Activated B cell treated with CpG ODN at 0.5 μM for 24 hours (primary cell): ENCODE data around the gene NF1. TPM values are rescaled to one million over a fixed set of nuclear protein-coding genes. Genes with fewer than 3 reads are reported as not detected.

ENCODE experiments used
- ATAC-seq: fragments of 200-7000 bp; cut with Tn5 transposase; one replicate; pipeline ENCODE4 v1.10.0; 2021; ENCODE audit warnings: low read depth, mild to moderate bottlenecking, moderate library complexity
- CTCF ChIA-PET: fragments of 350-600 bp; sonication (Branson Sonifier 250); formaldehyde crosslinking; loops from one replicate; lab custom pipeline; 2021; ENCODE audit warnings: antibody characterized with exemption; lab: Charles Lee
- POLR2A ChIA-PET: fragments of 350-600 bp; sonication (Branson Sonifier 250); formaldehyde crosslinking; loops from one replicate; lab custom pipeline; 2021; ENCODE audit warnings: antibody characterized with exemption; lab: Charles Lee
- DNase-seq: peaks from one replicate; pipeline ENCODE4 v3.0.0; 2022
- H3K27ac Mint-ChIP-seq: one replicate; pipeline ENCODE4 v1.8.0; 2020; ENCODE audit warnings: mixed read lengths
- H3K27me3 Mint-ChIP-seq: one replicate; pipeline ENCODE4 v1.8.0; 2021; ENCODE audit warnings: mixed read lengths
- H3K36me3 Mint-ChIP-seq: one replicate; pipeline ENCODE4 v1.8.0; 2021; ENCODE audit warnings: low read depth, mixed read lengths
- H3K4me1 Mint-ChIP-seq: one replicate; pipeline ENCODE4 v1.8.0; 2021; ENCODE audit warnings: mixed read lengths
- H3K4me3 Mint-ChIP-seq: one replicate; pipeline ENCODE4 v1.8.0; 2020; ENCODE audit warnings: mild to moderate bottlenecking, mixed read lengths
- H3K9me3 Mint-ChIP-seq: one replicate; pipeline ENCODE4 v1.8.0; 2020; ENCODE audit warnings: mixed read lengths
- intact Hi-C: fragments of 100-400 bp; cut with micrococcal nuclease; formaldehyde crosslinking; loops from one replicate; pipeline ENCODE4 v1.15.1; 2024
- total RNA-seq: library from RNA; stranded (reverse); gene quantifications from 2 replicates; pipeline ENCODE4 v1.2.3, GENCODE V29; 2022
- TF ChIP-seq, protein P1 (sequence below): fragments of 200-600 bp; IDR thresholded peaks from one replicate; pipeline ENCODE4 v1.8.0; 2022; ENCODE audit warnings: antibody characterized with exemption, mild to moderate bottlenecking

The NF1 gene
- total RNA-seq, 1 donor from 2014 or later, result 27.4 TPM

GRCh38 chr17:31318298-31318801 is 223.6 kb downstream of the NF1 start:
- Mint-ChIP-seq H3K4me1 (peaks cover 57% of the 10 kb centered on the region), H3K36me3 (peaks cover 32% of the 10 kb centered on the region), H3K27me3 (no peaks in the 10 kb centered on the region), H3K27ac (peak overlapping the region; percentile 96), H3K4me3 (peak overlapping the region; percentile 84), H3K9me3 (peaks cover 3% of the 10 kb centered on the region)
- CTCF ChIA-PET, result interaction anchor here (2.3 kb wide), 1 partner anchor 54 kb away, joined by 10 read pairs; no protein-coding TSS in a partner anchor
- TF ChIP-seq, protein P1, sequence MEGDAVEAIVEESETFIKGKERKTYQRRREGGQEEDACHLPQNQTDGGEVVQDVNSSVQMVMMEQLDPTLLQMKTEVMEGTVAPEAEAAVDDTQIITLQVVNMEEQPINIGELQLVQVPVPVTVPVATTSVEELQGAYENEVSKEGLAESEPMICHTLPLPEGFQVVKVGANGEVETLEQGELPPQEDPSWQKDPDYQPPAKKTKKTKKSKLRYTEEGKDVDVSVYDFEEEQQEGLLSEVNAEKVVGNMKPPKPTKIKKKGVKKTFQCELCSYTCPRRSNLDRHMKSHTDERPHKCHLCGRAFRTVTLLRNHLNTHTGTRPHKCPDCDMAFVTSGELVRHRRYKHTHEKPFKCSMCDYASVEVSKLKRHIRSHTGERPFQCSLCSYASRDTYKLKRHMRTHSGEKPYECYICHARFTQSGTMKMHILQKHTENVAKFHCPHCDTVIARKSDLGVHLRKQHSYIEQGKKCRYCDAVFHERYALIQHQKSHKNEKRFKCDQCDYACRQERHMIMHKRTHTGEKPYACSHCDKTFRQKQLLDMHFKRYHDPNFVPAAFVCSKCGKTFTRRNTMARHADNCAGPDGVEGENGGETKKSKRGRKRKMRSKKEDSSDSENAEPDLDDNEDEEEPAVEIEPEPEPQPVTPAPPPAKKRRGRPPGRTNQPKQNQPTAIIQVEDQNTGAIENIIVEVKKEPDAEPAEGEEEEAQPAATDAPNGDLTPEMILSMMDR, result no peak
- POLR2A ChIA-PET, result interaction anchor here (0.5 to 7.5 kb wide), 12 partner anchors 11 to 1581 kb away, joined by 3 to 247 read pairs (median 4); no protein-coding TSS in a partner anchor
- intact Hi-C loops, result loop anchor here (2.0 to 5.0 kb wide), 2 partner anchors 176 to 496 kb away; partner anchors contain the start of gene CRLF3
- ATAC-seq, result peak; percentile 26
- DNase-seq, result no peak

GRCh38 chr17:31318851-31319661 is 224.3 kb downstream of the NF1 start:
- ATAC-seq (peak; percentile 53), DNase-seq (no peak)
- Mint-ChIP-seq H3K4me3 (peak overlapping the region; percentile 84), H3K27me3 (no peaks in the 10 kb centered on the region), H3K4me1 (peaks cover 62% of the 10 kb centered on the region), H3K36me3 (peaks cover 27% of the 10 kb centered on the region), H3K27ac (peak overlapping the region; percentile 96), H3K9me3 (peaks cover 3% of the 10 kb centered on the region)
- intact Hi-C loops, result loop anchor here (1.0 to 5.0 kb wide), 3 partner anchors 10 to 497 kb away; partner anchors contain the start of gene CRLF3
- POLR2A ChIA-PET, result interaction anchor here (0.5 to 7.5 kb wide), 20 partner anchors 12 to 1840 kb away, joined by 3 to 247 read pairs (median 5); no protein-coding TSS in a partner anchor
- TF ChIP-seq, protein P1, result no peak
- CTCF ChIA-PET, result interaction anchor here (0.6 to 2.3 kb wide), 3 partner anchors 52 to 174 kb away, joined by 3 to 10 read pairs (median 4); no protein-coding TSS in a partner anchor

DNA sequence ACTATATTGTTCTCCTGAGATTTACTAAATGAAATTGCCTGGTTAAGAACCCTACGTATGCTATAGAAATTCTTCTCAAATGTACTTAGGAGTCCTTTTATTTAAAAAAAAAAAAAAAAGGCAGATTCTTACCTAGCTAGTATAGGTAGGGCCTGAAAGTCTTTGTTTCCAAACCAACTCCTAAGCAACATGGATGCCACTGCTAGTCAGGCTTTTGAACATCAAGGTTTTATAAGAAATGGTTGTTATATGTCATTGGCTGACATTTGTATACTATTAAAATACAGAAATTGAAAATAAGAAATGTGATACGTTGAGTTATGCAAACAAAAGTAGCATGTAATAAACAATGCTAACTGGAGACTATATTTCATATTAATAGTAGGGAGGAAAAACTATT is 225.5 kb downstream of the NF1 start:
- TF ChIP-seq, protein P1, result no peak
- DNase-seq, result no peak
- ATAC-seq, result no peak

GRCh38 chr17:31320791-31321190 is 226.0 kb downstream of the NF1 start:
- peaks cover 25% of the 10 kb centered on the region for H3K36me3 Mint-ChIP-seq
- ATAC-seq (no peak), DNase-seq (no peak)
- H3K9me3 Mint-ChIP-seq, result no peaks in the 10 kb centered on the region
- peak overlapping the region; percentile 96 for H3K27ac Mint-ChIP-seq
- no peaks in the 10 kb centered on the region for H3K27me3 Mint-ChIP-seq
- H3K4me3 Mint-ChIP-seq, result peak overlapping the region; percentile 84
- H3K4me1 Mint-ChIP-seq, result peaks cover 48% of the 10 kb centered on the region
- ChIA-PET POLR2A (interaction anchor here (0.6 to 7.5 kb wide), 6 partner anchors 13 to 1030 kb away, joined by 3 to 247 read pairs (median 4); partner anchors contain the start of gene UTP6), CTCF (interaction anchor here (0.8 to 2.3 kb wide), 4 partner anchors 52 to 117 kb away, joined by 3 to 10 read pairs (median 3); no protein-coding TSS in a partner anchor)
- TF ChIP-seq, protein P1, result no peak
- intact Hi-C loops, result loop anchor here (1.0 to 10.0 kb wide), 2 partner anchors 53 to 56 kb away; no protein-coding TSS in a partner anchor

More for the DNA sequence above, 225.5 kb downstream of the NF1 start:
- POLR2A ChIA-PET, result interaction anchor here (0.6 to 7.5 kb wide), 9 partner anchors 13 to 1231 kb away, joined by 3 to 247 read pairs (median 3); no protein-coding TSS in a partner anchor
- Mint-ChIP-seq H3K4me1 (peaks cover 52% of the 10 kb centered on the region), H3K27me3 (no peaks in the 10 kb centered on the region), H3K4me3 (peak overlapping the region; percentile 84), H3K27ac (peak overlapping the region; percentile 96), H3K9me3 (no peaks in the 10 kb centered on the region), H3K36me3 (peaks cover 25% of the 10 kb centered on the region)
- CTCF ChIA-PET, result interaction anchor here (0.8 to 2.3 kb wide), 4 partner anchors 53 to 117 kb away, joined by 3 to 10 read pairs (median 4); no protein-coding TSS in a partner anchor
- intact Hi-C loops, result loop anchor here (10.0 kb wide), 1 partner anchor 55 kb away; no protein-coding TSS in a partner anchor
